Glutamatergic neuron (in vitro differentiated cells): Measurements from ENCODE around the gene TFDP2. TPM values are rescaled to one million over a fixed set of nuclear protein-coding genes. Genes with fewer than 3 reads are reported as not detected.
A peak's percentile ranks its signal among the peaks of the same experiment; 100 is the strongest.
"Not testable (repeated sequence)": the region's sequence is repeated elsewhere in the genome, so short reads cannot be mapped to it uniquely, and the experiment has no call there.

ENCODE experiments used
- DNase-seq: peaks from one replicate; pipeline ENCODE4 v3.0.0; 2022
- H3K27ac Mint-ChIP-seq: one replicate; pipeline ENCODE4 v1.8.0; 2020; ENCODE audit warnings: mild to moderate bottlenecking, mixed read lengths, inconsistent platforms; ENCODE audit not compliant: unreplicated experiment
- H3K27me3 Mint-ChIP-seq: one replicate; pipeline ENCODE4 v1.8.0; 2020; ENCODE audit warnings: mild to moderate bottlenecking, moderate library complexity, mixed read lengths, inconsistent platforms; ENCODE audit not compliant: unreplicated experiment
- H3K36me3 Mint-ChIP-seq: one replicate; pipeline ENCODE4 v1.8.0; 2020; ENCODE audit warnings: mild to moderate bottlenecking, mixed read lengths, inconsistent platforms; ENCODE audit not compliant: unreplicated experiment
- H3K4me1 Mint-ChIP-seq: one replicate; pipeline ENCODE4 v1.8.0; 2020; ENCODE audit warnings: mild to moderate bottlenecking, low read depth, mixed read lengths, inconsistent platforms; ENCODE audit not compliant: unreplicated experiment
- H3K4me3 Mint-ChIP-seq: one replicate; pipeline ENCODE4 v1.8.0; 2020; ENCODE audit warnings: mild to moderate bottlenecking, mixed read lengths, inconsistent platforms; ENCODE audit not compliant: unreplicated experiment
- H3K9me3 Mint-ChIP-seq: one replicate; pipeline ENCODE4 v1.8.0; 2020; ENCODE audit warnings: mild to moderate bottlenecking, moderate library complexity, mixed read lengths, inconsistent platforms; ENCODE audit not compliant: unreplicated experiment
- total RNA-seq: library from RNA; stranded (reverse); fragmentation: NEBNext Ultra II Directional; extraction: Animal tissue kit (Norgen Biotek cat#: 25700); gene quantifications from one replicate; pipeline ENCODE4 v1.2.1, GENCODE V29; 2021; ENCODE audit not compliant: unreplicated experiment
- TF ChIP-seq, protein P1 (sequence below): fragments of 200-600 bp; sonication (generic); IDR thresholded peaks from one replicate; pipeline ENCODE4 v1.5.0; 2021; ENCODE audit not compliant: partially characterized antibody, unreplicated experiment

TFDP2 gene
- total RNA-seq, 1 donor from 2014 or later, result 91.8 TPM

DNA sequence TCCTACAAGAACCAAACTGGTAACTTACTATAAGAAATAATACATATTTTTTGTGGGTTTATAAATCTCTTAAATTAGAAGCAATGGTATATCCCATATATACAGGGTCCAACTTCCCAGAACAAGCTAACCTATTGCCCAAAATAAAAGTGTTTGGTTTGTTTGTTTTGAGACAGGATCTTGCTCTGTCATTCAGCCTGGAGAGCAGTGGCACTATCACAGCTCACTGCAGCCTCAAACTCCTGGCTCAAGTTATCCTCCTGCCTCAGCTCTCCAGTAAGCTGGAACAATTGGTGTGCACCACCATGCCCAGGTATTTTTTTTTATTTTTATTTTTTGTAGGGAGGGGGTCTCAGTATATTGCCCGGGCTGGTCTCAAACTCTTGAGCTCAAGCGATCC is 135.4 kb downstream of the TFDP2 start:
- TF ChIP-seq, protein P1, sequence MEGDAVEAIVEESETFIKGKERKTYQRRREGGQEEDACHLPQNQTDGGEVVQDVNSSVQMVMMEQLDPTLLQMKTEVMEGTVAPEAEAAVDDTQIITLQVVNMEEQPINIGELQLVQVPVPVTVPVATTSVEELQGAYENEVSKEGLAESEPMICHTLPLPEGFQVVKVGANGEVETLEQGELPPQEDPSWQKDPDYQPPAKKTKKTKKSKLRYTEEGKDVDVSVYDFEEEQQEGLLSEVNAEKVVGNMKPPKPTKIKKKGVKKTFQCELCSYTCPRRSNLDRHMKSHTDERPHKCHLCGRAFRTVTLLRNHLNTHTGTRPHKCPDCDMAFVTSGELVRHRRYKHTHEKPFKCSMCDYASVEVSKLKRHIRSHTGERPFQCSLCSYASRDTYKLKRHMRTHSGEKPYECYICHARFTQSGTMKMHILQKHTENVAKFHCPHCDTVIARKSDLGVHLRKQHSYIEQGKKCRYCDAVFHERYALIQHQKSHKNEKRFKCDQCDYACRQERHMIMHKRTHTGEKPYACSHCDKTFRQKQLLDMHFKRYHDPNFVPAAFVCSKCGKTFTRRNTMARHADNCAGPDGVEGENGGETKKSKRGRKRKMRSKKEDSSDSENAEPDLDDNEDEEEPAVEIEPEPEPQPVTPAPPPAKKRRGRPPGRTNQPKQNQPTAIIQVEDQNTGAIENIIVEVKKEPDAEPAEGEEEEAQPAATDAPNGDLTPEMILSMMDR, result no peak
- H3K27me3 Mint-ChIP-seq, result no peaks in the 10 kb centered on the region
- H3K4me3 Mint-ChIP-seq, result no peak overlapping the region
- DNase-seq, result no peak
- H3K36me3 Mint-ChIP-seq, result peaks cover 5% of the 10 kb centered on the region
- H3K4me1 Mint-ChIP-seq, result no peaks in the 10 kb centered on the region
- H3K9me3 Mint-ChIP-seq, result peaks cover 5% of the 10 kb centered on the region
- no peak overlapping the region for H3K27ac Mint-ChIP-seq

DNA sequence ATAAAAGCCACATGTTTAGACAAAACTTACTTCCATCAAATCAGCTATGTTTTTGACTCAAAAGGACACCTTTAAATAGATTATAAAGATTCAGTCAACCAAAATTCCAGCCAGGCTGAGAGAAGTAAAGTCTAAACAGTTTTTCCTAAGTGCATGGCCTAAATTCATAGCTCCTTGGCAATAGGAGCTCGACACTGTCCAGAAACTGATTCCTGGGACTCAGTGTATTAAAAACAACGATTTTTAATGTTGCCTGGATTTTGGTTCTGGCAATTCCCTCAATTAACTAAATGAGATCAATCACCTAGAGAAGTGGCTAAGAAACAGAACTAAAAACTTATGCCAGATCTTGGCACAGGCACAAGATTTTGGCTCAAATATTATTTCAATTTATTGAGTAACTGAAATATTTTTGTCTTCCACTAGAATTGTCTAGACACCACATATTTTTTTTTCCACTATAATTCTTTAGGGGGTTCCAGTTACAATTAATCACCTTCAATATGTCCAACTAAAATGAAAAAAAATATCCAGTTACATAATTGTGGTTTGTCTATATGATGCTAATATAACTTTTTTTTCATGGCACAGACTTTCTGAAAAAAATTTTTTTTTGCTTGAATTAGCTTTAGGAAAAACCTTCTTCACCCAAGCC is 135.9 kb downstream of the TFDP2 start:
- peaks cover 5% of the 10 kb centered on the region for H3K9me3 Mint-ChIP-seq
- H3K36me3 Mint-ChIP-seq, result peaks cover 5% of the 10 kb centered on the region
- H3K4me3 Mint-ChIP-seq, result no peak overlapping the region
- TF ChIP-seq, protein P1, result no peak
- peaks cover 2% of the 10 kb centered on the region for H3K4me1 Mint-ChIP-seq
- DNase-seq, result no peak
- no peak overlapping the region for H3K27ac Mint-ChIP-seq
- no peaks in the 10 kb centered on the region for H3K27me3 Mint-ChIP-seq

- H3K4me3 Mint-ChIP-seq, result no peak overlapping the region
- peaks cover 8% of the 10 kb centered on the region for H3K4me1 Mint-ChIP-seq
- H3K27ac Mint-ChIP-seq, result peak overlapping the region; percentile 36
These were observed 140.3 kb downstream of the TFDP2 start for GRCh38 chr3:142009029-142009428.

DNA sequence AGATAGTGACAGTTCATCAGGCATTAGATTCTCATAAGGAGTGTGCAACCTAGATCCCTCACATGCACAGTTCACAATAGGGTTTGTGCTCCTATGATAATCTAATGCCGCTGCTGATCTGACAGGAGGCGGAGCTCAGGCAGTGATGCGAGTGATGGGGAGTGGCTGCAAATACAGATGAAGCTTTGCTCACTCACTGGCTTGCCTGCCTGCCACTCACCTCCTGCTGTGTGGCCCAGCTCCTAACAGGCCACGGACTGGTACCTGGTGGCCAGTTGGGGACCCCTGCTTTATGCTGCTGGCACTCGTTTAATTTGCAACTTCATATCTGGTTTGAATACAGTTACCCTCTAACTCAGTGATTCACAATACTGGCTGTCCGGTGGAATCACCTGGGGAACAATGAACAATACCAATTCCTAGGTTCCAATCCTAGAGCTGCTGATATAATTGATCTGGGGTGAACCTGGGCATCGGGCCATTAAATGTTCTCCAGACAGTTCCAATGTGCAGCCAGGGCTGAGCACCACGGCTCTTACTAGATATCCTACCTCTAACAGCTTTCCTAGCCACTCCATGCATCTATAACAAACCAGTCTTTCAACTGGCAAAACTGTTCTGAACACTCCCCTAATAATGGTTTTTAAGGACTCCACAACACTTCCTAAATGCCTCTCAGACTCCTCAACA is 141.5 kb downstream of the TFDP2 start:
- TF ChIP-seq, protein P1, result no peak
- Mint-ChIP-seq H3K9me3 (peaks cover 2% of the 10 kb centered on the region), H3K4me3 (no peak overlapping the region), H3K27ac (peak overlapping the region; percentile 62), H3K36me3 (no peaks in the 10 kb centered on the region), H3K4me1 (peaks cover 8% of the 10 kb centered on the region), H3K27me3 (no peaks in the 10 kb centered on the region)
- DNase-seq, result peak; percentile 32

More at GRCh38 chr3:142009029-142009428, 140.3 kb downstream of the TFDP2 start:
- H3K9me3 Mint-ChIP-seq, result peaks cover 2% of the 10 kb centered on the region
- TF ChIP-seq, protein P1, result no peak
- DNase-seq, result no peak
- no peaks in the 10 kb centered on the region for H3K27me3 Mint-ChIP-seq
- H3K36me3 Mint-ChIP-seq, result no peaks in the 10 kb centered on the region

DNA sequence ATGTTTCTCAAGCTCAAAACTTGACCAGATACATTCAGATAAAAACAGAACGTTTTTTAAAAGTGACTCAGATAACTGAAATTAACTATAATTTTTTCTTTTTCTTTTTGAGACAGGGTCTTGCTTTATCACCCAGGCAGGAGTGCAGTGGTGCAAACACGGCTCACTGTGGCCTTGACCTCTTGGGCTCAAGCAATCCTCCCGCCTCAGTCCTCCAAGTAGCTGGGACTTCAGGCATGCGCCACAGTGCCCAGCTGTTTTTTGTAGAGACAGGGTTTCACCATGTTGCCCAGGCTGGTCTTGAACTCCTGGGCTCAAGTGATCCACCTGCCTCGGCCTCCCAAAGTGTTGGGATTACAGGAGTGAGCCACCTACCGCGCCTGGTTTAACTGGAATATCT is 144.4 kb downstream of the TFDP2 start:
- H3K4me1 Mint-ChIP-seq, H3K36me3 Mint-ChIP-seq, H3K4me3 Mint-ChIP-seq, DNase-seq, H3K27me3 Mint-ChIP-seq, H3K27ac Mint-ChIP-seq, H3K9me3 Mint-ChIP-seq: not testable (repeated sequence)
